Measurements from ENCODE around the gene NMT1. TPM values are rescaled to one million over a fixed set of nuclear protein-coding genes. Genes with fewer than 3 reads are reported as not detected.
A peak's percentile ranks its signal among the peaks of the same experiment; 100 is the strongest.

The NMT1 gene
- total and polyA plus RNA-seq, 2 of the 13 experiments (the other 11 are each of a cell fraction or from before 2014, with no cell fraction given), result 75.7 to 142 TPM

DNA sequence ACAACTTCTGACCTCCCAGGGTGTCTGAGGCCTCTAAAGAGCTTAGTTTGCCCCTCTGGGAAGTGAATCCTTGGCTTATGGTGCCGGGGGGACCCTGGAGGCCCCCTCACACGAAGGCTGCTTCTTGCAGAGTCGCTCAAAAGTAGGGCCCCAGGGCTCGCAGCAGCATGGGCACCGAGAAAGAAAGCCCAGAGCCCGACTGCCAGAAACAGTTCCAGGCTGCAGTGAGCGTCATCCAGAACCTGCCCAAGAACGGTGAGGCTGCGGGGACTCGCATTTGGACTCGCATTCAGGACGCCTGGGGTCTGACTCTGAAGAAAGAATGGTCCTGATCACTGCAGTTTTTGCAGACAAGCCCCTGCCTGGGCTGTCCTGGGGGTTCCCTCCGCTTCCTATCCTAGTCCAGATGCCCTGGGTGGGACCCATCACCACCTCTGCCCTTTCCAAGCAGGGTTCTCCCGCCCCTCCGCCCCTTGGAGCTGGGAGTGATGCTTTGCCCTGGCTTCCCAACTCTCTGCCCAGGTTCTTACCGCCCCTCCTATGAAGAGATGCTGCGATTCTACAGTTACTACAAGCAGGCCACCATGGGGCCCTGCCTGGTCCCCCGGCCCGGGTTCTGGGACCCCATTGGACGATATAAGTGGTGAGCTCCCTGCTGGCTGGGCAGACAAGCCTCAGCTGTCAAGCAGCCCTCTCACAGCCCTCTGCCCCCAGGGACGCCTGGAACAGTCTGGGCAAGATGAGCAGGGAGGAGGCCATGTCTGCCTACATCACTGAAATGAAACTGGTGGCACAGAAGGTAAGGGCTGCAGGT is 75.1 kb downstream of the NMT1 start (continued):
- TF ChIP-seq, protein P1, sequence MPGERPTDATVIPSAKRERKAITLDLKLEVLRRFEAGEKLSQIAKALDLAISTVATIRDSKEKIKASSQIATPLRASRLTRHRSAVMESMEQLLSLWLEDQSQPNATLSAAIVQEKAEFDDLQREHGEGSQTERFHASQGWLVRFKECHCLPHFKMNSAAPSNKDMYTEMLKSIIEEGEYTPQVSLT (CRISPR knock-in tag; IDR thresholded peaks at IDR 0.05; ENCODE audit: borderline replicate concordance, low read depth), result no peak
- TF ChIP-seq MXI1 (IDR thresholded peaks at IDR 0.05; ENCODE audit: borderline replicate concordance, low read depth, low read length), result peak; percentile 19; the same call in 1 of the 3 replicates
- TF ChIP-seq EEA1 (CRISPR knock-in tag; IDR thresholded peaks at IDR 0.05; ENCODE audit: borderline replicate concordance), result peak; percentile 68; the same call in 1 of the 2 replicates
- 0 out of 2 replicates have a peak, but pooled peaks have one; percentile 43 for TF ChIP-seq ZNF468 (CRISPR knock-in tag; IDR thresholded peaks at IDR 0.05)
- peak; percentile 56 for TF ChIP-seq AGO2 (optimal IDR thresholded peaks at IDR 0.05; ENCODE audit: low read depth, low read length)
- TF ChIP-seq, protein P2, sequence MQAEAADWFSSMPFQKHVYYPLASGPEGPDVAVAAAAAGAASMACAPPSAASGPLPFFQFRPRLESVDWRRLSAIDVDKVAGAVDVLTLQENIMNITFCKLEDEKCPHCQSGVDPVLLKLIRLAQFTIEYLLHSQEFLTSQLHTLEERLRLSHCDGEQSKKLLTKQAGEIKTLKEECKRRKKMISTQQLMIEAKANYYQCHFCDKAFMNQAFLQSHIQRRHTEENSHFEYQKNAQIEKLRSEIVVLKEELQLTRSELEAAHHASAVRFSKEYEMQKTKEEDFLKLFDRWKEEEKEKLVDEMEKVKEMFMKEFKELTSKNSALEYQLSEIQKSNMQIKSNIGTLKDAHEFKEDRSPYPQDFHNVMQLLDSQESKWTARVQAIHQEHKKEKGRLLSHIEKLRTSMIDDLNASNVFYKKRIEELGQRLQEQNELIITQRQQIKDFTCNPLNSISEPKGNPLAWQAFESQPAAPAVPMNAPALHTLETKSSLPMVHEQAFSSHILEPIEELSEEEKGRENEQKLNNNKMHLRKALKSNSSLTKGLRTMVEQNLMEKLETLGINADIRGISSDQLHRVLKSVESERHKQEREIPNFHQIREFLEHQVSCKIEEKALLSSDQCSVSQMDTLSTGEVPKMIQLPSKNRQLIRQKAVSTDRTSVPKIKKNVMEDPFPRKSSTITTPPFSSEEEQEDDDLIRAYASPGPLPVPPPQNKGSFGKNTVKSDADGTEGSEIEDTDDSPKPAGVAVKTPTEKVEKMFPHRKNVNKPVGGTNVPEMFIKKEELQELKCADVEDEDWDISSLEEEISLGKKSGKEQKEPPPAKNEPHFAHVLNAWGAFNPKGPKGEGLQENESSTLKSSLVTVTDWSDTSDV (CRISPR knock-in tag; IDR thresholded peaks at IDR 0.05), result 0 out of 2 replicates have a peak, but pooled peaks have one; percentile 54
- TF ChIP-seq, protein P3, sequence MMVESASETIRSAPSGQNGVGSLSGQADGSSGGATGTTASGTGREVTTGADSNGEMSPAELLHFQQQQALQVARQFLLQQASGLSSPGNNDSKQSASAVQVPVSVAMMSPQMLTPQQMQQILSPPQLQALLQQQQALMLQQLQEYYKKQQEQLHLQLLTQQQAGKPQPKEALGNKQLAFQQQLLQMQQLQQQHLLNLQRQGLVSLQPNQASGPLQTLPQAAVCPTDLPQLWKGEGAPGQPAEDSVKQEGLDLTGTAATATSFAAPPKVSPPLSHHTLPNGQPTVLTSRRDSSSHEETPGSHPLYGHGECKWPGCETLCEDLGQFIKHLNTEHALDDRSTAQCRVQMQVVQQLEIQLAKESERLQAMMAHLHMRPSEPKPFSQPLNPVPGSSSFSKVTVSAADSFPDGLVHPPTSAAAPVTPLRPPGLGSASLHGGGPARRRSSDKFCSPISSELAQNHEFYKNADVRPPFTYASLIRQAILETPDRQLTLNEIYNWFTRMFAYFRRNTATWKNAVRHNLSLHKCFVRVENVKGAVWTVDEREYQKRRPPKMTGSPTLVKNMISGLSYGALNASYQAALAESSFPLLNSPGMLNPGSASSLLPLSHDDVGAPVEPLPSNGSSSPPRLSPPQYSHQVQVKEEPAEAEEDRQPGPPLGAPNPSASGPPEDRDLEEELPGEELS (CRISPR knock-in tag; IDR thresholded peaks at IDR 0.05), result no peak
- no peak for TF ChIP-seq ZBTB7A (CRISPR knock-in tag; IDR thresholded peaks at IDR 0.05)
- TF ChIP-seq, protein P4, sequence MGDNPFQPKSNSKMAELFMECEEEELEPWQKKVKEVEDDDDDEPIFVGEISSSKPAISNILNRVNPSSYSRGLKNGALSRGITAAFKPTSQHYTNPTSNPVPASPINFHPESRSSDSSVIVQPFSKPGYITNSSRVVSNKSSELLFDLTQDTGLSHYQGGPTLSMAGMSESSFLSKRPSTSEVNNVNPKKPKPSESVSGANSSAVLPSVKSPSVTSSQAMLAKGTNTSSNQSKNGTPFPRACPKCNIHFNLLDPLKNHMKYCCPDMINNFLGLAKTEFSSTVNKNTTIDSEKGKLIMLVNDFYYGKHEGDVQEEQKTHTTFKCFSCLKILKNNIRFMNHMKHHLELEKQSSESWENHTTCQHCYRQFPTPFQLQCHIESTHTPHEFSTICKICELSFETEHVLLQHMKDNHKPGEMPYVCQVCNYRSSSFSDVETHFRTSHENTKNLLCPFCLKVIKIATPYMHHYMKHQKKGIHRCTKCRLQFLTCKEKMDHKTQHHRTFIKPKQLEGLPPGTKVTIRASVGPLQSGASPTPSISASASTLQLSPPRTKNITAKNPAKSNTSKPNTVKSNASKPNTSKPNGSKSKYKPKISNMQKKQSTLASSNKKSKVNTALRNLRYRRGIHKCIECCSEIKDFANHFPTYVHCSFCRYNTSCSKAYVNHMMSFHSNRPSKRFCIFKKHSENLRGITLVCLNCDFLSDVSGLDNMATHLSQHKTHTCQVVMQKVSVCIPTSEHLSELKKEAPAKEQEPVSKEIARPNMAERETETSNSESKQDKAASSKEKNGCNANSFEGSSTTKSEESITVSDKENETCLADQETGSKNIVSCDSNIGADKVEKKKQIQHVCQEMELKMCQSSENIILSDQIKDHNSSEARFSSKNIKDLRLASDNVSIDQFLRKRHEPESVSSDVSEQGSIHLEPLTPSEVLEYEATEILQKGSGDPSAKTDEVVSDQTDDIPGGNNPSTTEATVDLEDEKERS (CRISPR knock-in tag; IDR thresholded peaks at IDR 0.05), result peak; percentile 65; the same call in 1 of the 2 replicates
- TF ChIP-seq PRMT3 (CRISPR knock-in tag; IDR thresholded peaks at IDR 0.05; ENCODE audit: borderline replicate concordance, low read depth), result no peak
- TF ChIP-seq, protein P5, sequence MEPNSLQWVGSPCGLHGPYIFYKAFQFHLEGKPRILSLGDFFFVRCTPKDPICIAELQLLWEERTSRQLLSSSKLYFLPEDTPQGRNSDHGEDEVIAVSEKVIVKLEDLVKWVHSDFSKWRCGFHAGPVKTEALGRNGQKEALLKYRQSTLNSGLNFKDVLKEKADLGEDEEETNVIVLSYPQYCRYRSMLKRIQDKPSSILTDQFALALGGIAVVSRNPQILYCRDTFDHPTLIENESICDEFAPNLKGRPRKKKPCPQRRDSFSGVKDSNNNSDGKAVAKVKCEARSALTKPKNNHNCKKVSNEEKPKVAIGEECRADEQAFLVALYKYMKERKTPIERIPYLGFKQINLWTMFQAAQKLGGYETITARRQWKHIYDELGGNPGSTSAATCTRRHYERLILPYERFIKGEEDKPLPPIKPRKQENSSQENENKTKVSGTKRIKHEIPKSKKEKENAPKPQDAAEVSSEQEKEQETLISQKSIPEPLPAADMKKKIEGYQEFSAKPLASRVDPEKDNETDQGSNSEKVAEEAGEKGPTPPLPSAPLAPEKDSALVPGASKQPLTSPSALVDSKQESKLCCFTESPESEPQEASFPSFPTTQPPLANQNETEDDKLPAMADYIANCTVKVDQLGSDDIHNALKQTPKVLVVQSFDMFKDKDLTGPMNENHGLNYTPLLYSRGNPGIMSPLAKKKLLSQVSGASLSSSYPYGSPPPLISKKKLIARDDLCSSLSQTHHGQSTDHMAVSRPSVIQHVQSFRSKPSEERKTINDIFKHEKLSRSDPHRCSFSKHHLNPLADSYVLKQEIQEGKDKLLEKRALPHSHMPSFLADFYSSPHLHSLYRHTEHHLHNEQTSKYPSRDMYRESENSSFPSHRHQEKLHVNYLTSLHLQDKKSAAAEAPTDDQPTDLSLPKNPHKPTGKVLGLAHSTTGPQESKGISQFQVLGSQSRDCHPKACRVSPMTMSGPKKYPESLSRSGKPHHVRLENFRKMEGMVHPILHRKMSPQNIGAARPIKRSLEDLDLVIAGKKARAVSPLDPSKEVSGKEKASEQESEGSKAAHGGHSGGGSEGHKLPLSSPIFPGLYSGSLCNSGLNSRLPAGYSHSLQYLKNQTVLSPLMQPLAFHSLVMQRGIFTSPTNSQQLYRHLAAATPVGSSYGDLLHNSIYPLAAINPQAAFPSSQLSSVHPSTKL (CRISPR knock-in tag; IDR thresholded peaks at IDR 0.05), result no peak
- TF ChIP-seq, protein P6, sequence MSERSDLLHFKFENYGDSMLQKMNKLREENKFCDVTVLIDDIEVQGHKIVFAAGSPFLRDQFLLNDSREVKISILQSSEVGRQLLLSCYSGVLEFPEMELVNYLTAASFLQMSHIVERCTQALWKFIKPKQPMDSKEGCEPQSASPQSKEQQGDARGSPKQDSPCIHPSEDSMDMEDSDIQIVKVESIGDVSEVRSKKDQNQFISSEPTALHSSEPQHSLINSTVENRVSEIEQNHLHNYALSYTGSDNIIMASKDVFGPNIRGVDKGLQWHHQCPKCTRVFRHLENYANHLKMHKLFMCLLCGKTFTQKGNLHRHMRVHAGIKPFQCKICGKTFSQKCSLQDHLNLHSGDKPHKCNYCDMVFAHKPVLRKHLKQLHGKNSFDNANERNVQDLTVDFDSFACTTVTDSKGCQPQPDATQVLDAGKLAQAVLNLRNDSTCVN (CRISPR knock-in tag; IDR thresholded peaks at IDR 0.05; ENCODE audit: borderline replicate concordance), result no peak

Data from HepG2 (cell line).